ENCODE measurements around the gene KRTAP5-2. TPM values are rescaled to one million over a fixed set of nuclear protein-coding genes. Genes with fewer than 3 reads are reported as not detected.
"Not testable (repeated sequence)": the region's sequence is repeated elsewhere in the genome, so short reads cannot be mapped to it uniquely, and the experiment has no call there.

KRTAP5-2 gene
- total RNA-seq, 4 donors from 2014 or later, result not detected

GRCh38 chr11:1597331-1597993 is 632 bp downstream of the KRTAP5-2 start:
- TF ChIP-seq POLR2A (IDR thresholded peaks at IDR 0.05) (no peak), EP300 (IDR thresholded peaks at IDR 0.05) (no peak), CTCF (IDR thresholded peaks at IDR 0.05) (no peak)
- no peaks in the 10 kb centered on the region for H3K4me1 ChIP-seq
- H3K27me3 ChIP-seq, result peaks cover 0 to 25% of the 10 kb centered on the region in 2 donors
- no peak for DNase-seq (ENCODE audit: low spot score in 2 of 2)
- H3K4me3 ChIP-seq, result no peak overlapping the region
- H3K27ac ChIP-seq, result no peak overlapping the region
- H3K9me3 ChIP-seq, result no peaks in the 10 kb centered on the region
- H3K36me3 ChIP-seq, result no peaks in the 10 kb centered on the region
- 82 to 86% methylated on average over 10 of the region's 10 CpGs for WGBS, 2 donors

GRCh38 chr11:1596576-1597121 is 1.4 kb downstream of the KRTAP5-2 start:
- DNase-seq (ENCODE audit: low spot score in 2 of 2); H3K9me3 ChIP-seq; H3K36me3 ChIP-seq; H3K27ac ChIP-seq; H3K4me1 ChIP-seq; H3K4me3 ChIP-seq: not testable (repeated sequence)
- 50 to 65% methylated on average over 18 to 19 of the region's 19 CpGs for whole genome bisulfite sequencing, 2 donors
- H3K27me3 ChIP-seq, result peaks cover 0 to 26% of the 10 kb centered on the region in 2 donors

- not testable (repeated sequence) for H3K4me3 ChIP-seq; DNase-seq (ENCODE audit: low spot score in 2 of 2); H3K27ac ChIP-seq; H3K9me3 ChIP-seq; H3K36me3 ChIP-seq; H3K4me1 ChIP-seq
- H3K27me3 ChIP-seq, result peaks cover 0 to 26% of the 10 kb centered on the region in 2 donors
- WGBS, 2 donors, result 50 to 52% methylated on average over 11 of the region's 11 CpGs
Observed at GRCh38 chr11:1595994-1596575, 2.0 kb downstream of the KRTAP5-2 start.

DNA sequence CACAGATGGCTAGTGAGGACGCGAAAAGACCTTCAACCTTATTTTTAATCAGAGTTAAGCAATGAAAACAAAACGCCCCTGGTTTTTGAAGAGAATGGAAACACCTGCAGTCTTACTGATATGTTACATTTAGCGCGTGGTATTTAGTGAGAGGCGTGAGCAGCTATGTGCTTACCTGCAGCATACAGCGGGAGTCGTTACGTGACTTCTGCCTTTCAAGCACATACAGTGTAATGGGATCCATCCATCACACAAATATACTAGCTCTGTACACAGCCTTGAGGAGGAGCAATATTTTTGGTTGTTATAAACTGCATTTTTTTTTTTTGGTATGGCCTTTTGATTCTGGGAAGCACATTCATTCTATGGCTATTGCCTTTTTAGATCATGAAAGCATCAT is 5.5 kb downstream of the KRTAP5-2 start:
- Histone ChIP-seq H3K36me3 (no peaks in the 10 kb centered on the region), H3K9me3 (no peaks in the 10 kb centered on the region), H3K4me3 (no peak overlapping the region), H3K27me3 (peaks cover 0 to 22% of the 10 kb centered on the region in 2 donors), H3K4me1 (no peaks in the 10 kb centered on the region), H3K27ac (no peak overlapping the region)
- DNase-seq (ENCODE audit: low spot score in 2 of 2), result no peak
- WGBS, 2 donors, result 81 to 83% methylated on average over 9 of the region's 9 CpGs
- no peak for TF ChIP-seq EP300 (IDR thresholded peaks at IDR 0.05)
- TF ChIP-seq POLR2A (IDR thresholded peaks at IDR 0.05), result no peak
- no peak for TF ChIP-seq CTCF (IDR thresholded peaks at IDR 0.05)

- H3K9me3 ChIP-seq, result no peaks in the 10 kb centered on the region
- H3K4me1 ChIP-seq, result no peaks in the 10 kb centered on the region
- no peak overlapping the region for H3K27ac ChIP-seq
- DNase-seq (ENCODE audit: low spot score in 2 of 2), result no peak
- no peaks in the 10 kb centered on the region for H3K36me3 ChIP-seq
- TF ChIP-seq EP300 (IDR thresholded peaks at IDR 0.05), result no peak
- no peak for TF ChIP-seq CTCF (IDR thresholded peaks at IDR 0.05)
- no peak for TF ChIP-seq POLR2A (IDR thresholded peaks at IDR 0.05)
- 86 to 93% methylated on average over 6 of the region's 6 CpGs for WGBS, 2 donors
- no peak overlapping the region for H3K4me3 ChIP-seq
- peaks cover 0 to 12% of the 10 kb centered on the region in 2 donors for H3K27me3 ChIP-seq
Observed at GRCh38 chr11:1589996-1590395, 8.1 kb downstream of the KRTAP5-2 start.

DNA sequence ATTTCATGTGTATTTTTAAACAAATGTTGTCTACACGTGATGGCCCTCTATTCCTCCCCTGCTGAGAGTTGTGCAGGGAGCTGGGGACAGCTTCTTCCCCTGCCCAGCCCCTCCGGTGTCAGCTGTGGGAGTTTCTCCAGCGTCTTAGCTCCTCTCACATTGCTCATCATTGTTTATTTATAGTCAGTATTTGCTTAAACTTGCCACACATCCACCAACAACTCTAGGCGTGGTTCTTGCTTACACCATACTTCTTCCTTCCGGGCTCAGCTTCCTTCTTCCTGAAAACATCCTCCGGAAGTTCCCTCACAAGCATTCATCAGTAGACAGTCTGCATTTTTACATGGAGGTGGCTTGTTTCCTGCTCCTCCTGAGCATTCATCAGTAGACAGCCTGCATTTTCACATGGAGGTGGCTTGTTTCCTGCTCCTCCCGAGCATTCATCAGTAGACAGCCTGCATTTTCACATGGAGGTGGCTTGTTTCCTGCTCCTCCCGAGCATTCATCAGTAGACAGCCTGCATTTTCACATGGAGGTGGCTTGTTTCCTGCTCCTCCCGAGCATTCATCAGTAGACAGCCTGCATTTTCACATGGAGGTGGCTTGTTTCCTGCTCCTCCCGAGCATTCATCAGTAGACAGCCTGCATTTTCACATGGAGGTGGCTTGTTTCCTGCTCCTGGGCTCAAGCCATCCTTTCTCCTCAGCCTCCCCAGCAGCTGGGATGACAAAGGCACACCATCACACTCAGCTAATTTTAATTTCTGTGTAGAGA is 8.7 kb downstream of the KRTAP5-2 start:
- H3K4me1 ChIP-seq; H3K4me3 ChIP-seq; H3K36me3 ChIP-seq; H3K27ac ChIP-seq; DNase-seq (ENCODE audit: low spot score in 2 of 2); H3K9me3 ChIP-seq: not testable (repeated sequence)
- WGBS, 2 donors, result 34 to 38% methylated on average over 8 of the region's 10 CpGs
- H3K27me3 ChIP-seq, result peaks cover 0 to 12% of the 10 kb centered on the region in 2 donors
- peak in 1 of 2 donors; percentile 64 for TF ChIP-seq EP300 (IDR thresholded peaks at IDR 0.05)
